B cell (primary cell): Measurements from ENCODE around the gene FAM43A. TPM values are rescaled to one million over a fixed set of nuclear protein-coding genes. Genes with fewer than 3 reads are reported as not detected.

Source experiments
- ATAC-seq: fragments of 200-7000 bp; cut with Tn5 transposase; one replicate; pipeline ENCODE4 v1.10.0; 2021; ENCODE audit warnings: low read depth, mild to moderate bottlenecking, moderate number of reproducible peaks, moderate library complexity
- CTCF ChIA-PET: fragments of 350-600 bp; sonication (Branson Sonifier 250); formaldehyde crosslinking; loops from one replicate; lab custom pipeline; 2021; ENCODE audit warnings: antibody characterized with exemption, inconsistent platforms; lab: Charles Lee
- POLR2A ChIA-PET: fragments of 350-600 bp; sonication (Branson Sonifier 250); formaldehyde crosslinking; loops from one replicate; lab custom pipeline; 2021; ENCODE audit warnings: antibody characterized with exemption; lab: Charles Lee
- DNase-seq: peaks from one replicate; pipeline ENCODE4 v3.0.0; 2013
- H2AFZ ChIP-seq: 2 replicates; pipeline ENCODE4 v1.6.1; 2012; ENCODE audit warnings: mild to moderate bottlenecking, low read depth, low read length; ENCODE audit not compliant: insufficient read depth, poor library complexity, severe bottlenecking
- H3K27ac ChIP-seq, 2 donors: 1 replicate in 1 of 2; 2 replicates in 1 of 2; pipeline ENCODE4 v1.5.1; 2012 to 2013; ENCODE audit warnings: low read length in 2 of 2, mild to moderate bottlenecking in 2 of 2, moderate library complexity in 1 of 2
- H3K27me3 ChIP-seq, 4 experiments: fragments of 200-600 bp in 1 of 4; sonication (generic) in 1 of 4; replicated peaks in 1 of 4; 1 replicate in 2 of 4; 2 replicates in 2 of 4; pipeline versions ENCODE4 v1.6.1 to v1.7.0; 2013 to 2016; ENCODE audit warnings: low read length in 3 of 4, mild to moderate bottlenecking in 2 of 4, mixed read lengths in 1 of 4, moderate library complexity in 1 of 4; ENCODE audit not compliant: insufficient read depth in 4 of 4, control insufficient read depth in 3 of 4; ENCODE audit errors: control extremely low read depth in 1 of 4
- H3K36me3 ChIP-seq, 2 experiments: replicated peaks in 1 of 2; 1 replicate in 1 of 2; 2 replicates in 1 of 2; pipeline versions ENCODE4 v1.6.1 to v1.7.1; 2013; ENCODE audit warnings: low read length in 1 of 2; ENCODE audit not compliant: insufficient read depth in 2 of 2, control insufficient read depth in 1 of 2; ENCODE audit errors: control extremely low read depth in 1 of 2, extremely low read depth in 1 of 2
- H3K4me1 ChIP-seq, 2 donors: fragments of 200-600 bp in 1 of 2; sonication (generic) in 1 of 2; 1 replicate in 1 of 2; 2 replicates in 1 of 2; pipeline versions ENCODE4 v1.5.1 to v1.6.1; 2013 to 2017; ENCODE audit warnings: low read length in 2 of 2; ENCODE audit not compliant: control insufficient read depth in 2 of 2, insufficient read depth in 2 of 2
- H3K4me2 ChIP-seq: replicated peaks from 2 replicates; pipeline ENCODE3; 2012; ENCODE audit warnings: mild to moderate bottlenecking, low read depth, low read length; ENCODE audit not compliant: poor library complexity, severe bottlenecking
- H3K4me3 ChIP-seq, 5 experiments: fragments of 200-600 bp in 1 of 5; sonication (generic) in 1 of 5; 1 replicate in 3 of 5; 2 replicates in 2 of 5; pipeline versions ENCODE4 v1.5.1 to v1.7.0; 2011 to 2016; ENCODE audit warnings: low read length in 4 of 5, mild to moderate bottlenecking in 4 of 5, low read depth in 2 of 5, control low read depth in 1 of 5, moderate library complexity in 1 of 5; ENCODE audit not compliant: insufficient read depth in 1 of 5; ENCODE audit errors: control extremely low read depth in 1 of 5, extremely low read depth in 1 of 5
- H3K79me2 ChIP-seq: fragments of 200-600 bp; sonication (generic); one replicate; pipeline ENCODE4 v1.6.0; 2016; ENCODE audit warnings: low read length; ENCODE audit not compliant: control insufficient read depth, insufficient read depth
- H3K9ac ChIP-seq: fragments of 200-600 bp; sonication (generic); 2 replicates; pipeline ENCODE4 v1.6.1; 2017; ENCODE audit warnings: mild to moderate bottlenecking, low read length, moderate library complexity
- H3K9me3 ChIP-seq, 3 donors: one replicate each; pipeline versions ENCODE4 v1.6.1 to v1.7.1; 2013; ENCODE audit warnings: low read length in 2 of 3; ENCODE audit not compliant: control insufficient read depth in 2 of 3, insufficient read depth in 1 of 3; ENCODE audit errors: control extremely low read depth in 1 of 3
- H4K20me1 ChIP-seq: 2 replicates; pipeline ENCODE4 v1.6.0; 2012; ENCODE audit warnings: mild to moderate bottlenecking, low read length; ENCODE audit not compliant: insufficient read depth, control insufficient read depth, poor library complexity, severe bottlenecking
- H3K27ac Mint-ChIP-seq: one replicate; pipeline ENCODE4 v1.8.0; 2021; ENCODE audit warnings: mixed read lengths
- H3K27me3 Mint-ChIP-seq: one replicate; pipeline ENCODE4 v1.8.0; 2021; ENCODE audit warnings: mixed read lengths
- H3K4me1 Mint-ChIP-seq: one replicate; pipeline ENCODE4 v1.8.0; 2021; ENCODE audit warnings: mixed read lengths
- H3K4me3 Mint-ChIP-seq: one replicate; pipeline ENCODE4 v1.8.0; 2021; ENCODE audit warnings: mixed read lengths
- H3K9me3 Mint-ChIP-seq: one replicate; pipeline ENCODE4 v1.8.0; 2022; ENCODE audit warnings: mixed read lengths; ENCODE audit not compliant: insufficient read depth
- EZH2 ChIP-seq: IDR thresholded peaks from 2 replicates; pipeline ENCODE4 v1.6.1; 2012; ENCODE audit warnings: borderline replicate concordance, low read depth, mild to moderate bottlenecking, moderate library complexity, low read length; ENCODE audit not compliant: insufficient read depth, poor library complexity, severe bottlenecking
- WGBS: methylation state at CpG from one replicate; pipeline ENCODE4 v1.1.5; 2013; ENCODE audit warnings: missing lambda C conversion rate; ENCODE audit not compliant: insufficient coverage; 5-methylcytosine and 5-hydroxymethylcytosine counted together
- intact Hi-C: fragments of 100-400 bp; cut with micrococcal nuclease; formaldehyde crosslinking; loops from one replicate; pipeline ENCODE4 v1.10.0; 2022
- polyA plus RNA-seq: library from polyadenylated mRNA; depleted of rRNA; stranded (reverse); fragments of >200 nt; gene quantifications from 2 replicates; pipeline ENCODE4 v1.2.3, GENCODE V29; 2012
- total RNA-seq, 2 donors: library from RNA; stranded (reverse); fragments of 120-200 nt in 1 of 2; gene quantifications; 1 replicate in 1 of 2; 2 replicates in 1 of 2; pipeline versions ENCODE4 v1.2.3 to v1.2.4, GENCODE V29; 2013 to 2022
- TF ChIP-seq, protein P1 (sequence below): fragments of 200-600 bp; IDR thresholded peaks from one replicate; pipeline ENCODE4 v1.8.0; 2022; ENCODE audit warnings: antibody characterized with exemption, mild to moderate bottlenecking

The FAM43A gene
- total and polyA plus RNA-seq, 2 donors (not counting 1 experiment from before 2014, with no cell fraction given), result 17.1 to 78.6 TPM

DNA sequence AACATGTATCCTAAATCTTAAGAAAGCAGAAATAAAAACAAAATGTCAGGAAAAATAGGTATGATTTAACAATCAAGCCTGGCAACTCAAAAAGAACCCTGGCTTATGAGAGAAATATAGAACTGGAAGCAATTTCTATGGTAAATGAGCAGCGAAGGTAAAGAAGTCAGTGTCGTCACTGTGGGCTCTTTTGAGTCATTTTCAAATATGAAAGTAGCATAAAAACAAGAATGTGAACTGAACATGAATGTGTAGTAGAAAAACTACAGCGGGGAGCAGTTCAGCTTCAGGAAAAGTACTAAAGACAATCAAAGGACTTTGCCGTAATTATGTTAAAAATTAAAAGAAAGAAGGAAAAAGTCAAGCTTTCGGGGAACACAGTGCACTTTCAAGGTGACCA lies 31.2 kb upstream of the FAM43A start:
- TF ChIP-seq, protein P1, sequence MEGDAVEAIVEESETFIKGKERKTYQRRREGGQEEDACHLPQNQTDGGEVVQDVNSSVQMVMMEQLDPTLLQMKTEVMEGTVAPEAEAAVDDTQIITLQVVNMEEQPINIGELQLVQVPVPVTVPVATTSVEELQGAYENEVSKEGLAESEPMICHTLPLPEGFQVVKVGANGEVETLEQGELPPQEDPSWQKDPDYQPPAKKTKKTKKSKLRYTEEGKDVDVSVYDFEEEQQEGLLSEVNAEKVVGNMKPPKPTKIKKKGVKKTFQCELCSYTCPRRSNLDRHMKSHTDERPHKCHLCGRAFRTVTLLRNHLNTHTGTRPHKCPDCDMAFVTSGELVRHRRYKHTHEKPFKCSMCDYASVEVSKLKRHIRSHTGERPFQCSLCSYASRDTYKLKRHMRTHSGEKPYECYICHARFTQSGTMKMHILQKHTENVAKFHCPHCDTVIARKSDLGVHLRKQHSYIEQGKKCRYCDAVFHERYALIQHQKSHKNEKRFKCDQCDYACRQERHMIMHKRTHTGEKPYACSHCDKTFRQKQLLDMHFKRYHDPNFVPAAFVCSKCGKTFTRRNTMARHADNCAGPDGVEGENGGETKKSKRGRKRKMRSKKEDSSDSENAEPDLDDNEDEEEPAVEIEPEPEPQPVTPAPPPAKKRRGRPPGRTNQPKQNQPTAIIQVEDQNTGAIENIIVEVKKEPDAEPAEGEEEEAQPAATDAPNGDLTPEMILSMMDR, result no peak
- TF ChIP-seq EZH2, result no peak
- intact Hi-C loops, result no loop called here
- no peak overlapping the region for H3K4me2 ChIP-seq
- H3K79me2 ChIP-seq, result peaks cover 3% of the 10 kb centered on the region
- H3K4me3 ChIP-seq, result no peak overlapping the region
- ChIA-PET POLR2A (no interaction called here), CTCF (no interaction called here)
- no peak overlapping the region for H3K27ac ChIP-seq
- Mint-ChIP-seq H3K27me3 (no peaks in the 10 kb centered on the region), H3K4me3 (no peak overlapping the region), H3K4me1 (no peaks in the 10 kb centered on the region), H3K9me3 (no peaks in the 10 kb centered on the region), H3K27ac (no peak overlapping the region)
- ATAC-seq (no peak), DNase-seq (no peak)
- H3K36me3 ChIP-seq, result peaks cover 10 to 83% of the 10 kb centered on the region in 2 experiments
- 85% methylated on average over 4 of the region's 5 CpGs for WGBS
- no peaks in the 10 kb centered on the region for H3K4me1 ChIP-seq
- H3K9me3 ChIP-seq, result no peaks in the 10 kb centered on the region
- peaks cover 8% of the 10 kb centered on the region for H4K20me1 ChIP-seq
- no peak overlapping the region for H3K9ac ChIP-seq
- H2AFZ ChIP-seq, result no peak overlapping the region
- H3K27me3 ChIP-seq, result no peaks in the 10 kb centered on the region

DNA sequence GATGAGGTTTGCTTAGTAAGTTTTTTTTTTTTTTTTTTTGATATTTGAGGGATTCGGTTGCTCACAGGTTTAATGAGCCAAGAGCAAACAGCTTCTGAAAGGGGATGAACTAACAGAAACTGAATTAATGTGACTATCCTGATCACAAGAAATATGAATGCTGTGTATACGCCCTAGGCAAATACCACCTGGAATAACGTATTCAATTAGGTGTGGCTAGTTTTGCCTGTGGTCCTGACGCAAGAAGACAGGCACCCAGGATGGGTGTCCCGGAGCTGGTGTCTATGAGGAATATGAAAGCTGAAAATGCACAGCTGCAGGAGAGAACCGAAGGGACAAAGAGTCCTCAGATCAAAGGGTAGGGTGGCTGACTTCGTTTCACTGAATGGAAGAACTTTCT lies 28.2 kb upstream of the FAM43A start:
- H3K9me3 ChIP-seq, result no peaks in the 10 kb centered on the region
- no peaks in the 10 kb centered on the region for H3K9me3 Mint-ChIP-seq
- whole genome bisulfite sequencing, result 81% methylated on average over 6 of the region's 7 CpGs
- intact Hi-C loops, result no loop called here
- peaks cover 13% of the 10 kb centered on the region for H3K79me2 ChIP-seq
- no peak overlapping the region for H3K4me3 ChIP-seq
- no peaks in the 10 kb centered on the region for H3K4me1 Mint-ChIP-seq
- POLR2A ChIA-PET, result no interaction called here
- H3K27me3 ChIP-seq, result no peaks in the 10 kb centered on the region
- H4K20me1 ChIP-seq, result peaks cover 8% of the 10 kb centered on the region
- no peak overlapping the region for H3K4me3 Mint-ChIP-seq
- no peak for DNase-seq
- no peaks in the 10 kb centered on the region for H3K4me1 ChIP-seq
- no peak for ATAC-seq
- no peak overlapping the region for H3K27ac ChIP-seq
- no peak overlapping the region for H3K4me2 ChIP-seq
- H3K36me3 ChIP-seq, result peaks cover 12 to 74% of the 10 kb centered on the region in 2 experiments
- no peaks in the 10 kb centered on the region for H3K27me3 Mint-ChIP-seq
- TF ChIP-seq EZH2, result no peak
- TF ChIP-seq, protein P1, result no peak
- CTCF ChIA-PET, result interaction anchor here (1.0 kb wide), 1 partner anchor 9 kb away, joined by 3 read pairs; no protein-coding TSS in a partner anchor
- H3K9ac ChIP-seq, result no peak overlapping the region
- H2AFZ ChIP-seq, result no peak overlapping the region
- H3K27ac Mint-ChIP-seq, result no peak overlapping the region
